Transverse colon (tissue), 4 donors: ENCODE measurements around the gene MYO3A.

Experiments
- CTCF ChIP-seq, 5 experiments: fragments of 200-600 bp in 3 of 5; fragments of 450-650 bp in 2 of 5; sonication (generic) in 3 of 5; IDR thresholded peaks; 1 replicate in 2 of 5; 2 replicates in 3 of 5; pipeline ENCODE4 v1.5.1; 2016 to 2017; ENCODE audit warnings: antibody characterized with exemption in 5 of 5, inconsistent platforms in 3 of 5, mild to moderate bottlenecking in 2 of 5, moderate library complexity in 1 of 5
- EP300 ChIP-seq: sonication (generic); formaldehyde crosslinking; IDR thresholded peaks from one replicate; pipeline ENCODE4 v1.6.1; 2017; ENCODE audit warnings: antibody characterized with exemption, low read depth
- POLR2A ChIP-seq: fragments of 450-650 bp; IDR thresholded peaks from one replicate; pipeline ENCODE4 v1.6.1; 2016; ENCODE audit warnings: antibody characterized with exemption, mild to moderate bottlenecking, moderate library complexity
- POLR2AphosphoS5 ChIP-seq, 3 donors: sonication (generic); formaldehyde crosslinking; IDR thresholded peaks; one replicate each; pipeline ENCODE4 v1.6.1; 2016; ENCODE audit warnings: antibody characterized with exemption in 3 of 3

- TF ChIP-seq POLR2A (no peak), CTCF (IDR thresholded peaks at IDR 0.05) (no peak), POLR2AphosphoS5 (IDR thresholded peaks at IDR 0.05) (no peak), EP300 (no peak)
These were observed 277.9 kb downstream of the MYO3A start for GRCh38 chr10:26211781-26212444.
